Kidney (tissue), 22 donors: ENCODE results near the gene ZNF786. TPM values are rescaled to one million over a fixed set of nuclear protein-coding genes. Genes with fewer than 3 reads are reported as not detected.

Experiments
- DNase-seq, 5 donors: peaks; one replicate each; pipeline ENCODE4 v3.0.0-alpha.2; 2013 to 2020
- FAIRE-seq: peaks from 2 replicates; lab custom pipeline; 2012; peaks lifted over from hg19 to GRCh38; lab: Jason Lieb, UNC
- H3K27ac ChIP-seq, 2 donors: one replicate each; pipeline ENCODE4 v1.7.0; 2013; ENCODE audit warnings: low read depth in 2 of 2, low read length in 2 of 2, inconsistent platforms in 1 of 2
- H3K27me3 ChIP-seq: one replicate; pipeline ENCODE4 v1.7.1; 2013; ENCODE audit warnings: low read length, inconsistent platforms; ENCODE audit not compliant: control insufficient read depth, insufficient read depth
- H3K36me3 ChIP-seq, 3 donors: one replicate each; pipeline versions ENCODE4 v1.7.0 to v1.7.1; 2013; ENCODE audit warnings: low read length in 3 of 3, control low read depth in 1 of 3, inconsistent platforms in 1 of 3; ENCODE audit not compliant: insufficient read depth in 3 of 3, control insufficient read depth in 2 of 3
- H3K4me1 ChIP-seq, 3 donors: one replicate each; pipeline versions ENCODE4 v1.7.0 to v1.7.1; 2013; ENCODE audit warnings: low read length in 3 of 3, inconsistent platforms in 1 of 3, low read depth in 1 of 3; ENCODE audit not compliant: control insufficient read depth in 2 of 3, insufficient read depth in 2 of 3
- H3K4me3 ChIP-seq, 3 donors: one replicate each; pipeline versions ENCODE4 v1.7.0 to v1.8.1; 2013; ENCODE audit warnings: low read length in 3 of 3, control low read depth in 1 of 3, inconsistent platforms in 1 of 3
- H3K9ac ChIP-seq, 3 donors: one replicate each; pipeline versions ENCODE4 v1.7.0 to v1.7.1; 2013; ENCODE audit warnings: low read length in 3 of 3, control low read depth in 1 of 3, inconsistent platforms in 1 of 3
- H3K9me3 ChIP-seq, 3 donors: one replicate each; pipeline versions ENCODE4 v1.7.0 to v1.7.1; 2013; ENCODE audit warnings: low read length in 3 of 3, control low read depth in 1 of 3, inconsistent platforms in 1 of 3; ENCODE audit not compliant: control insufficient read depth in 2 of 3, insufficient read depth in 1 of 3
- CTCF ChIP-seq: IDR thresholded peaks from 3 replicates; pipeline ENCODE4 v1.5.1; 2012; ENCODE audit warnings: mild to moderate bottlenecking, moderate library complexity, borderline replicate concordance; ENCODE audit not compliant: insufficient read depth; ENCODE audit errors: extremely low read depth
- intact Hi-C: fragments of 100-400 bp; cut with DNase I; formaldehyde crosslinking; loops from one replicate; pipeline ENCODE4 v1.11.1; 2022
- long read RNA-seq, 10 donors: library from polyadenylated mRNA in 1 of 10; unstranded in 1 of 10; transcript quantifications; one replicate each; pipeline ENCODE4 v2.0.0 and lab custom pipeline, GENCODE V29; 2021 to 2026
- polyA plus RNA-seq: library from polyadenylated mRNA; stranded (reverse); fragments of 350-450 nt; fragmentation: Illumina TruSeq; extraction: RNeasy Lipid Tissue Mini Kit (QIAGEN cat#74804); gene quantifications from one replicate; pipeline ENCODE4 v1.2.3, GENCODE V29; 2014; ENCODE audit warnings: low read depth, low replicate concordance; ENCODE audit not compliant: insufficient read depth
- total RNA-seq: library from RNA; stranded (reverse); fragmentation: NEBNext Ultra II Directional; extraction: Animal tissue kit (Norgen Biotek cat#: 25700); gene quantifications from one replicate; pipeline ENCODE4 v1.2.1, GENCODE V29; 2021
- donor health status: control.
- donor health status: control.
- donor health status: control.
- donor health status: control.
- donor health status: control.
- donor health status: DM: yes; HTN: yes; CAD: no.
- donor health status: Normal renal cell carcinoma (clear cell type).

ZNF786 gene
- total RNA-seq (8.0 TPM), polyA plus RNA-seq (2.6 TPM)
- long read RNA-seq, donor 1, partial matches to known transcripts, result 5 of 7 reads
- long read RNA-seq, donor 1, other reads (novel, unspliced or antisense), result 0 of 7 reads
- long read RNA-seq, donor 2, partial matches to known transcripts, result 0 of 1 reads
- long read RNA-seq, donor 2, other reads (novel, unspliced or antisense), result 0 of 1 reads
- long read RNA-seq, donor 3, result 0 reads
- long read RNA-seq, donor 4, result 0 reads
- long read RNA-seq, donor 5, result 0 reads
- long read RNA-seq, donor 6, result 0 reads
- long read RNA-seq, donor 7, transcript ZNF786-201 (3 exons, 3,144 nt), result major isoform, 8 of 17 reads
- long read RNA-seq, donor 7, partial matches to known transcripts, result 1 of 17 reads
- long read RNA-seq, donor 7, other reads (novel, unspliced or antisense), result 5 of 17 reads
- long read RNA-seq, donor 8, partial matches to known transcripts, result 0 of 1 reads
- long read RNA-seq, donor 8, other reads (novel, unspliced or antisense), result 0 of 1 reads
- long read RNA-seq, donor 9, partial matches to known transcripts, result 0 of 1 reads
- long read RNA-seq, donor 9, other reads (novel, unspliced or antisense), result 0 of 1 reads
- long read RNA-seq, donor 10, result 0 reads

- no peaks in the 10 kb centered on the region for H3K27me3 ChIP-seq
- peaks cover 0 to 3% (median 0%) of the 10 kb centered on the region in 3 donors for H3K4me1 ChIP-seq
- TF ChIP-seq CTCF, result peak; percentile 81
- intact Hi-C loops, result no loop called here
- H3K9ac ChIP-seq, result peak within 1 kb of the TSS; percentile 76 to 90 (median 88)
- peak within 1 kb of the TSS; percentile 81 to 90 (median 86) for H3K4me3 ChIP-seq
- peak; percentile 95 to 98 (median 96) for DNase-seq
- H3K36me3 ChIP-seq, result no peaks in the 10 kb centered on the region
- FAIRE-seq, result no peak
- peak within 1 kb of the TSS; percentile 93 to 95 for H3K27ac ChIP-seq
- H3K9me3 ChIP-seq, result no peaks in the 10 kb centered on the region
Observed at GRCh38 chr7:149090397-149091195, at the start of gene ZNF786. TSS of gene ZNF786 (minus strand) at chr7:149090718. CDS start at chr7:149090640, 78 bp downstream.

GRCh38 chr7:149136118-149136517, 45.6 kb upstream of the ZNF786 start:
- DNase-seq (no peak), FAIRE-seq (no peak)
- Histone ChIP-seq H3K36me3 (no peaks in the 10 kb centered on the region), H3K27ac (no peak overlapping the region), H3K9me3 (no peaks in the 10 kb centered on the region), H3K4me1 (no peaks in the 10 kb centered on the region), H3K27me3 (no peaks in the 10 kb centered on the region), H3K4me3 (no peak overlapping the region), H3K9ac (no peak overlapping the region)
- intact Hi-C loops, result no loop called here
- TF ChIP-seq CTCF, result no peak

GRCh38 chr7:149133028-149133710, 42.7 kb upstream of the ZNF786 start:
- Histone ChIP-seq H3K27ac (no peak overlapping the region), H3K9me3 (peaks cover 0 to 6% (median 0%) of the 10 kb centered on the region in 3 donors), H3K27me3 (no peaks in the 10 kb centered on the region), H3K4me3 (no peak overlapping the region), H3K36me3 (peaks cover 0 to 5% (median 0%) of the 10 kb centered on the region in 3 donors), H3K4me1 (no peaks in the 10 kb centered on the region), H3K9ac (no peak overlapping the region)
- FAIRE-seq (no peak), DNase-seq (no peak)
- intact Hi-C loops, result no loop called here
- TF ChIP-seq CTCF, result no peak
